Left colon (tissue), 2 donors: ENCODE measurements around the gene DCHS1. TPM values are rescaled to one million over a fixed set of nuclear protein-coding genes. Genes with fewer than 3 reads are reported as not detected.

Experiments
- ATAC-seq: fragments of 200-7000 bp; cut with Tn5 transposase; one replicate; pipeline ENCODE4 v1.9.1; 2020; ENCODE audit warnings: mild to moderate bottlenecking, moderate library complexity
- DNase-seq, 2 donors: peaks; one replicate each; pipeline ENCODE4 v3.0.0-alpha.2; 2020
- intact Hi-C, 2 donors: fragments of 100-400 bp; cut with DNase I in 1 of 2; cut with micrococcal nuclease in 1 of 2; formaldehyde crosslinking; loops; one replicate each; pipeline versions ENCODE4 v1.11.2 to v1.14.0; 2022; cut with DNase I, micrococcal nuclease
- total RNA-seq, 2 donors: library from RNA; stranded (reverse); fragmentation: NEBNext Ultra II Directional; extraction: Animal tissue kit (Norgen Biotek cat#: 25700); gene quantifications; one replicate each; pipeline ENCODE4 v1.2.1, GENCODE V29; 2021
- donor health status: DM: no; HTN: no; CAD: no.
- donor health status: DM: yes; HTN: yes; CAD: no.

The DCHS1 gene
- total RNA-seq, 2 donors from 2014 or later = 2.8 to 7.6 TPM

GRCh38 chr11:6681505-6681904 is 25.9 kb upstream of the DCHS1 start:
- intact Hi-C loops = loop anchor here in 1 of 2 donors (10.0 kb wide), 1 partner anchor 157 kb away; no protein-coding TSS in a partner anchor
- ATAC-seq = no peak

GRCh38 chr11:6677018-6677417 is 21.4 kb upstream of the DCHS1 start:
- no peak for ATAC-seq
- intact Hi-C loops = no loop called here
- no peak for DNase-seq

More at GRCh38 chr11:6681505-6681904, 25.9 kb upstream of the DCHS1 start:
- no peak for DNase-seq

GRCh38 chr11:6674862-6675261 is 19.3 kb upstream of the DCHS1 start:
- no peak for DNase-seq
- ATAC-seq = no peak
- intact Hi-C loops = no loop called here

GRCh38 chr11:6674219-6674597 is 18.6 kb upstream of the DCHS1 start:
- DNase-seq (no peak), ATAC-seq (no peak)
- intact Hi-C loops = no loop called here

GRCh38 chr11:6673523-6674218 is 18.1 kb upstream of the DCHS1 start:
- intact Hi-C loops = no loop called here

GRCh38 chr11:6671991-6672390 is 16.4 kb upstream of the DCHS1 start:
- ATAC-seq (no peak), DNase-seq (no peak)
- intact Hi-C loops = no loop called here

More at GRCh38 chr11:6673523-6674218, 18.1 kb upstream of the DCHS1 start:
- DNase-seq (no peak), ATAC-seq (no peak)

GRCh38 chr11:6670202-6670830 is 14.7 kb upstream of the DCHS1 start:
- DNase-seq (no peak), ATAC-seq (no peak)
- intact Hi-C loops = no loop called here

GRCh38 chr11:6667733-6668374 is 12.2 kb upstream of the DCHS1 start:
- DNase-seq = no peak
- ATAC-seq = peak; percentile 53
- intact Hi-C loops = no loop called here

- ATAC-seq (no peak), DNase-seq (no peak)
- intact Hi-C loops = no loop called here
These were observed 10.9 kb upstream of the DCHS1 start for GRCh38 chr11:6666302-6667183.

GRCh38 chr11:6664551-6664950 is 8.9 kb upstream of the DCHS1 start:
- intact Hi-C loops = no loop called here
- ATAC-seq = no peak
- no peak for DNase-seq

- intact Hi-C loops = no loop called here
- ATAC-seq = no peak
These were observed 8.3 kb upstream of the DCHS1 start for GRCh38 chr11:6663794-6664469.

GRCh38 chr11:6660712-6661111 is 5.1 kb upstream of the DCHS1 start:
- intact Hi-C loops = no loop called here
- no peak for DNase-seq

More at GRCh38 chr11:6663794-6664469, 8.3 kb upstream of the DCHS1 start:
- DNase-seq = no peak

GRCh38 chr11:6658647-6659046 is 3.0 kb upstream of the DCHS1 start:
- ATAC-seq (no peak), DNase-seq (no peak)
- intact Hi-C loops = no loop called here

More at GRCh38 chr11:6660712-6661111, 5.1 kb upstream of the DCHS1 start:
- no peak for ATAC-seq

- ATAC-seq = no peak
- DNase-seq = no peak
- intact Hi-C loops = no loop called here
These were observed 1.7 kb upstream of the DCHS1 start for GRCh38 chr11:6657346-6657745.

GRCh38 chr11:6656936-6657335 is 1.3 kb upstream of the DCHS1 start:
- no peak for DNase-seq
- intact Hi-C loops = no loop called here
- no peak for ATAC-seq

- DNase-seq (no peak), ATAC-seq (no peak)
- intact Hi-C loops = no loop called here
These were observed 941 bp upstream of the DCHS1 start for GRCh38 chr11:6656584-6656915.

GRCh38 chr11:6655020-6655789 is 404 bp downstream of the DCHS1 start:
- intact Hi-C loops = no loop called here
- peak; percentile 58 for ATAC-seq
- DNase-seq = peak in 1 of 2 donors; percentile 31
